Endothelial cell (in vitro differentiated cells): ENCODE data around the gene FTO. TPM values are rescaled to one million over a fixed set of nuclear protein-coding genes. Genes with fewer than 3 reads are reported as not detected.

Experiments
- DNase-seq: peaks from one replicate; pipeline ENCODE4 v3.0.0; 2021; ENCODE audit warnings: low spot score
- H3K27ac Mint-ChIP-seq: one replicate; pipeline ENCODE4 v1.8.0; 2021; ENCODE audit warnings: mixed read lengths, inconsistent platforms; ENCODE audit not compliant: unreplicated experiment
- H3K27me3 Mint-ChIP-seq: one replicate; pipeline ENCODE4 v1.8.0; 2021; ENCODE audit warnings: mild to moderate bottlenecking, moderate library complexity, mixed read lengths, inconsistent platforms; ENCODE audit not compliant: unreplicated experiment
- H3K36me3 Mint-ChIP-seq: one replicate; pipeline ENCODE4 v1.8.0; 2021; ENCODE audit warnings: mild to moderate bottlenecking, low read depth, mixed read lengths, inconsistent platforms; ENCODE audit not compliant: unreplicated experiment
- H3K4me1 Mint-ChIP-seq: one replicate; pipeline ENCODE4 v1.8.0; 2021; ENCODE audit warnings: mild to moderate bottlenecking, mixed read lengths, inconsistent platforms; ENCODE audit not compliant: unreplicated experiment
- H3K4me3 Mint-ChIP-seq: one replicate; pipeline ENCODE4 v1.8.0; 2021; ENCODE audit warnings: mild to moderate bottlenecking, mixed read lengths, inconsistent platforms; ENCODE audit not compliant: unreplicated experiment
- H3K9me3 Mint-ChIP-seq: one replicate; pipeline ENCODE4 v1.8.0; 2021; ENCODE audit warnings: mixed read lengths, inconsistent platforms; ENCODE audit not compliant: unreplicated experiment
- total RNA-seq: library from RNA; stranded (reverse); fragmentation: NEBNext Ultra II Directional; extraction: Animal tissue kit (Norgen Biotek cat#: 25700); gene quantifications from one replicate; pipeline ENCODE4 v1.2.1, GENCODE V29; 2021; ENCODE audit not compliant: unreplicated experiment
- TF ChIP-seq, protein P1 (sequence below): fragments of 200-600 bp; sonication (generic); IDR thresholded peaks from one replicate; pipeline ENCODE4 v1.5.0; 2021; ENCODE audit warnings: antibody characterized with exemption; ENCODE audit not compliant: unreplicated experiment

Gene FTO
- total RNA-seq, 1 donor from 2014 or later: 83.8 TPM

DNA sequence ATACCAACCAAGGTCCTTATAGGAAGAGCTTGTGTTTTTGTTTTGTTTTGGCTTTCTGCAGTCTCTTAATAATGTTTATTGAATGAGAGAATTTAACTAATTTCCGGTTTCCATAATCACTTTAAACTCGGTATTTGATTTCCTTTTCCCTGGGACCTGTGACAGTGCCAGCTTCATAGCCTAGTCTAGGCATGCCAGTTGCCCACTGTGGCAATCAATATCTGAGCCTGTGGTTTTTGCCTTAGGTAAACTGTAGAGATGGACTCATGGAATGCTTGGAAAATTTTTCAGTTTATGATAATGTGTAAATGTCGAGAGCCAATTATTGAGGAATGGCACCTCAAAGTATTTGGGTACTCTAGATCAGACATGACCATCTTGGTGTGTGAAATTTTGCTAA lies 78.2 kb downstream of the FTO start:
- no peak overlapping the region for H3K4me3 Mint-ChIP-seq
- peaks cover 4% of the 10 kb centered on the region for H3K27me3 Mint-ChIP-seq
- no peak for DNase-seq
- no peak overlapping the region for H3K27ac Mint-ChIP-seq
- H3K36me3 Mint-ChIP-seq: no peaks in the 10 kb centered on the region
- TF ChIP-seq, protein P1, sequence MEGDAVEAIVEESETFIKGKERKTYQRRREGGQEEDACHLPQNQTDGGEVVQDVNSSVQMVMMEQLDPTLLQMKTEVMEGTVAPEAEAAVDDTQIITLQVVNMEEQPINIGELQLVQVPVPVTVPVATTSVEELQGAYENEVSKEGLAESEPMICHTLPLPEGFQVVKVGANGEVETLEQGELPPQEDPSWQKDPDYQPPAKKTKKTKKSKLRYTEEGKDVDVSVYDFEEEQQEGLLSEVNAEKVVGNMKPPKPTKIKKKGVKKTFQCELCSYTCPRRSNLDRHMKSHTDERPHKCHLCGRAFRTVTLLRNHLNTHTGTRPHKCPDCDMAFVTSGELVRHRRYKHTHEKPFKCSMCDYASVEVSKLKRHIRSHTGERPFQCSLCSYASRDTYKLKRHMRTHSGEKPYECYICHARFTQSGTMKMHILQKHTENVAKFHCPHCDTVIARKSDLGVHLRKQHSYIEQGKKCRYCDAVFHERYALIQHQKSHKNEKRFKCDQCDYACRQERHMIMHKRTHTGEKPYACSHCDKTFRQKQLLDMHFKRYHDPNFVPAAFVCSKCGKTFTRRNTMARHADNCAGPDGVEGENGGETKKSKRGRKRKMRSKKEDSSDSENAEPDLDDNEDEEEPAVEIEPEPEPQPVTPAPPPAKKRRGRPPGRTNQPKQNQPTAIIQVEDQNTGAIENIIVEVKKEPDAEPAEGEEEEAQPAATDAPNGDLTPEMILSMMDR: no peak
- H3K9me3 Mint-ChIP-seq: no peaks in the 10 kb centered on the region
- H3K4me1 Mint-ChIP-seq: no peaks in the 10 kb centered on the region

DNA sequence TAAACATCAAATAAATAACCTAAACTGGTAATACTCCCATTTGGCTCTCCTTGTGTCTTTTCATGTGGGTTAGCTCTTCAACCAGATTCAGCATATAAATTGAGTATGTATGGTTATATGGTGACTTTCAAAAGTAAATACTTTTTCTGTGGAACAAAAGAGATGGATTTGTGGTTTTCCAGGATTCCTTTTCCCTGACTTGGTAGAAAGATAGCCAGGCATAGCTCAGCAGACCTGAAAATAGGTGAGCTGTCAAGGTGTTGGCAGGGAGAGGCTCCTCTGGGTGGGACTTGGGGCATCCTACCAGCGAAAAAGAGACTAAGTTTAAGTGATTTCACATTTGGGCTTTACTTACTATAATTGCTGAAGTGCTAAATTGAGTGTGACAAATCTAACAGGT lies 80.3 kb downstream of the FTO start:
- DNase-seq: no peak
- H3K27me3 Mint-ChIP-seq: peaks cover 4% of the 10 kb centered on the region
- no peaks in the 10 kb centered on the region for H3K4me1 Mint-ChIP-seq
- H3K36me3 Mint-ChIP-seq: no peaks in the 10 kb centered on the region
- H3K27ac Mint-ChIP-seq: no peak overlapping the region
- H3K9me3 Mint-ChIP-seq: no peaks in the 10 kb centered on the region
- TF ChIP-seq, protein P1: no peak
- no peak overlapping the region for H3K4me3 Mint-ChIP-seq

DNA sequence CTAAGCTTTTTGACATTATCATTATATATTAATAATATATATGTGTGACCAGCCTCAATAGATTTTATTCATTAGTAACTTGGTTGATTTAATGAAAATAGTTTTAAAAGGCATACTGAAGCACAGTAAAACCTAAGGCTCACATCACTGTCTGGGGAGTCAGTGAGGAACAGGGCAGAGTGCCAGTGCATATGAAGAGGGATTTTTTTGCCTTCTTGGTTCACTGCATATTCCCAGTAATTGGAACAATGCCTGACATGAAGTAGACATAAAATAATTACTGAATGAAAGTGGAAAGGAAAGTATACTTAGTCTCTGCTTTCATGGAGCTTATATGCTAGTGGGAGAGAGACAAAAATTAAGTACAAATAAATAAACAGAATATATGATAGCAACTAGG lies 81.1 kb downstream of the FTO start:
- DNase-seq: no peak
- H3K9me3 Mint-ChIP-seq: no peaks in the 10 kb centered on the region
- peaks cover 4% of the 10 kb centered on the region for H3K27me3 Mint-ChIP-seq
- H3K4me3 Mint-ChIP-seq: no peak overlapping the region
- no peaks in the 10 kb centered on the region for H3K36me3 Mint-ChIP-seq
- H3K27ac Mint-ChIP-seq: no peak overlapping the region
- TF ChIP-seq, protein P1: no peak
- H3K4me1 Mint-ChIP-seq: no peaks in the 10 kb centered on the region

DNA sequence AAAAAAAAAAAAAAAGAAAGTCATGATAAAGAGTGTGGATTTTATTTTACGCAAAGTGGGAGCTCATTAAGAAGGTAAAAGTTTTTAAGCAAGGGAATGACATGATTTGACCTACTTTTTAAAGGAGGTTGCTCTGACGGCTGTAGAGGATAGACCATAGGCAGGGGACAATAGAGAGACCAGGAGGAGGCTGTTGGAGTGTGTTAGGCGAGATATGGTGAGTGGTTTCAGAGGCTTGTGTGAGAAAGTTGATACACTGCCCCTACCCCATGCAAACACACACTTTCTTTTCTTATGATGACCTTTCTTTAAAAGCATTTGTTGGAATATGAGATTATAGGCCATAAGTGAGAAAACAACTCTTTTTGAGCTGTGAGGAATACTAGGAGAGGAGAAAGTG lies 82.0 kb downstream of the FTO start:
- DNase-seq: no peak
- H3K4me3 Mint-ChIP-seq: no peak overlapping the region
- no peaks in the 10 kb centered on the region for H3K9me3 Mint-ChIP-seq
- peaks cover 4% of the 10 kb centered on the region for H3K27me3 Mint-ChIP-seq
- TF ChIP-seq, protein P1: no peak
- H3K4me1 Mint-ChIP-seq: peaks cover 3% of the 10 kb centered on the region
- no peak overlapping the region for H3K27ac Mint-ChIP-seq
- H3K36me3 Mint-ChIP-seq: no peaks in the 10 kb centered on the region

DNA sequence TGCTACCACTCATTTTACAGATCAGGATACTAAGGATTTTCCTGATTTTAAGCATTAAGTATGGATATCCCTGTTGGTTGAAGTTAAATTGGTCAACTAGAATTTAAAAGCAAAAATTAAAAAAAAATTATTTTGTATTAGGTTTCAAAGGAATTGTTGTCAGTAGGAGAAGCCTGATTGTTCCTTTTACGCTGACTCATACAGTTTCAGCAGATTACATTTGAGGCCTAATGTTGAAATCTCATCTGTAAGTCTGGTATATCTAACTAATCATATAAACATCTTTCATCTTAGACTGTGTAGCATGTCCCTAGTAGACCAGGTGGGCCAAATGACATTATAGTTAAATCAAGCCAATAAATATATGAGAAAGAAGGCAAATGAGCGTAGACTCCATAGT lies 83.5 kb downstream of the FTO start:
- H3K27me3 Mint-ChIP-seq: peaks cover 4% of the 10 kb centered on the region
- H3K4me1 Mint-ChIP-seq: peaks cover 3% of the 10 kb centered on the region
- TF ChIP-seq, protein P1: no peak
- H3K36me3 Mint-ChIP-seq: no peaks in the 10 kb centered on the region
- no peak overlapping the region for H3K27ac Mint-ChIP-seq
- no peak for DNase-seq
- no peaks in the 10 kb centered on the region for H3K9me3 Mint-ChIP-seq
- no peak overlapping the region for H3K4me3 Mint-ChIP-seq
